ENCODE results near the gene ATXN1.

DNA sequence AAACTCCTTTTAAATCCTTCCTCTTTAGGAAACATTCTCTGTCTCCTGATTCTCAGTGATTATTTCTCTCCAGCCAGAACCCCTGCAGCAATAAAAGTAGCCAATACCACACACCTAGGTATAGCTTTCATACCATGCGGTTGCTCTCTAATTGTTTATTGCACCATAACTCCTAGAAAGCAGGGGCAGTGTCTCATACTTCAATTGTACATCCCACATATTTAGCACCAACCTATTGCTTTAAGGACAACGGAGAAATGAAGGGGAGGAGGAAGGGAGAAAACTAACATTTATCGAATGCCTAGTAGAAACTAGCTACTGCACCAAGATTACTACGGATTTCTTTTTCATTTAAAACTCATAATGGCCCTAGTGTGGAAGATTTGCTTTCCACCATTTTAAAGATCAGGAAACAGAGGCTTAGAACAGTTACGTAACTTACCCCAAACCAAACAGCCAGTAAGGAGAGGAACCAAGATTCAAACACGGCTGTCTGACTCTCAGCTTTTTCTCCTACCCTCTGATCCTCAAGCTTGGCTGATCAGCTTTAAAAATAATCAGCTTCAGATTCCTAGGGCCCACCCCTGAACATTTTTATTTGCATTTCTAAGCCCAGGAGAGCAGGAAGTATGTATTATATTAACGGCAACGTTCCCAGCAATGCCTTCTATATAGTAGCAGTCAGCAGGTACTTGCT is 43.4 kb upstream of the ATXN1 start:
- TF ChIP-seq CTCF (IDR thresholded peaks at IDR 0.05) (no peak), POLR2A (IDR thresholded peaks at IDR 0.05) (no peak)
